Right atrium auricular region (tissue), 2 donors: Measurements from ENCODE around the gene CPED1. TPM values are rescaled to one million over a fixed set of nuclear protein-coding genes. Genes with fewer than 3 reads are reported as not detected.

Experiments
- DNase-seq: peaks from one replicate; pipeline ENCODE4 v3.0.0-alpha.2; 2019; ENCODE audit warnings: low spot score
- H3K27ac ChIP-seq, 2 donors: fragments of 200-600 bp; sonication (generic); 1 replicate in 1 of 2; 2 replicates in 1 of 2; pipeline ENCODE4 v1.5.1; 2016 to 2019
- H3K27me3 ChIP-seq, 2 donors: fragments of 200-600 bp; sonication (generic); one replicate each; pipeline versions ENCODE4 v1.5.1 to v1.6.0; 2017 to 2019
- H3K36me3 ChIP-seq: fragments of 200-600 bp; sonication (generic); one replicate; pipeline ENCODE4 v1.5.1; 2016
- H3K4me1 ChIP-seq, 2 donors: fragments of 200-600 bp; sonication (generic); one replicate each; pipeline versions ENCODE4 v1.5.1 to v1.6.0; 2017 to 2019
- H3K4me3 ChIP-seq, 2 donors: fragments of 200-600 bp; sonication (generic); 1 replicate in 1 of 2; 2 replicates in 1 of 2; pipeline ENCODE4 v1.5.1; 2017 to 2019; ENCODE audit warnings: mild to moderate bottlenecking in 1 of 2, moderate library complexity in 1 of 2
- H3K9me3 ChIP-seq, 2 donors: fragments of 200-600 bp; sonication (generic); one replicate each; pipeline ENCODE4 v1.5.1; 2019
- total RNA-seq, 2 donors: library from RNA; depleted of rRNA; stranded (reverse); fragments of >200 nt; gene quantifications; one replicate each; pipeline ENCODE4 v1.1.0, GENCODE V29; 2016
- TF ChIP-seq, protein P1 (sequence below), 2 donors: fragments of 200-600 bp; sonication (generic); IDR thresholded peaks; one replicate each; pipeline ENCODE4 v1.5.1; 2019; ENCODE audit warnings: antibody characterized with exemption in 2 of 2

The CPED1 gene
- total RNA-seq, 2 donors from 2014 or later = 13.8 to 19.0 TPM

DNA sequence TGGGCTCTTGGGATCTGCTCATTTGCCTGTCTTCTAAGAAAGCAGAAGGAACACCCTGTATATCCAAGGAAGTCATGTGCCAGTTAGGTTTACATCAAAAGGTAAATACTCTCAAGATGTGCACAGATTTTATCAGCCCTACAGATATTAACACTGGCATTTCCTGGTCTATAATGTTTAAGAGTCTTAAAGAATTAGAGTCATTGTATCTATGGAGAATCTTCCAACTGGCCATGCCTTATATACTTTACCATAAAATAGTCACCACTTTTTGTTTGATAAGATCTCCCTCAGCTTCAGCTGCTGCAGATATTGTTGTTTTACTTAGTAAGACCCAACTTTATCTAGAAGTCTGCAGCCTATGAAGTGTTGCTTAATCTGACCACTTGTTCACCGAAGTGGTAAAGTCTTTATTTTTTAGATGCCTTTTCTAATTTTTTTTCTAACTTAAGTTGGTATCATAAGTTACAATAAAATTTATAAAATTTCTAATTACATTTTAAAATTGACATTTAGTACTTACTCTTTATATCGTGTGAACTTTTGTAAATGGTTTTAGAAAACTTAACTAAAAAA lies 58.5 kb downstream of the CPED1 start:
- Histone ChIP-seq H3K4me3 (no peak overlapping the region), H3K27me3 (no peaks in the 10 kb centered on the region), H3K27ac (no peak overlapping the region), H3K36me3 (peaks cover 12% of the 10 kb centered on the region), H3K4me1 (peaks cover 0 to 19% of the 10 kb centered on the region in 2 donors), H3K9me3 (no peaks in the 10 kb centered on the region)
- DNase-seq = no peak
- TF ChIP-seq, protein P1, sequence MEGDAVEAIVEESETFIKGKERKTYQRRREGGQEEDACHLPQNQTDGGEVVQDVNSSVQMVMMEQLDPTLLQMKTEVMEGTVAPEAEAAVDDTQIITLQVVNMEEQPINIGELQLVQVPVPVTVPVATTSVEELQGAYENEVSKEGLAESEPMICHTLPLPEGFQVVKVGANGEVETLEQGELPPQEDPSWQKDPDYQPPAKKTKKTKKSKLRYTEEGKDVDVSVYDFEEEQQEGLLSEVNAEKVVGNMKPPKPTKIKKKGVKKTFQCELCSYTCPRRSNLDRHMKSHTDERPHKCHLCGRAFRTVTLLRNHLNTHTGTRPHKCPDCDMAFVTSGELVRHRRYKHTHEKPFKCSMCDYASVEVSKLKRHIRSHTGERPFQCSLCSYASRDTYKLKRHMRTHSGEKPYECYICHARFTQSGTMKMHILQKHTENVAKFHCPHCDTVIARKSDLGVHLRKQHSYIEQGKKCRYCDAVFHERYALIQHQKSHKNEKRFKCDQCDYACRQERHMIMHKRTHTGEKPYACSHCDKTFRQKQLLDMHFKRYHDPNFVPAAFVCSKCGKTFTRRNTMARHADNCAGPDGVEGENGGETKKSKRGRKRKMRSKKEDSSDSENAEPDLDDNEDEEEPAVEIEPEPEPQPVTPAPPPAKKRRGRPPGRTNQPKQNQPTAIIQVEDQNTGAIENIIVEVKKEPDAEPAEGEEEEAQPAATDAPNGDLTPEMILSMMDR (IDR thresholded peaks at IDR 0.05) = no peak

DNA sequence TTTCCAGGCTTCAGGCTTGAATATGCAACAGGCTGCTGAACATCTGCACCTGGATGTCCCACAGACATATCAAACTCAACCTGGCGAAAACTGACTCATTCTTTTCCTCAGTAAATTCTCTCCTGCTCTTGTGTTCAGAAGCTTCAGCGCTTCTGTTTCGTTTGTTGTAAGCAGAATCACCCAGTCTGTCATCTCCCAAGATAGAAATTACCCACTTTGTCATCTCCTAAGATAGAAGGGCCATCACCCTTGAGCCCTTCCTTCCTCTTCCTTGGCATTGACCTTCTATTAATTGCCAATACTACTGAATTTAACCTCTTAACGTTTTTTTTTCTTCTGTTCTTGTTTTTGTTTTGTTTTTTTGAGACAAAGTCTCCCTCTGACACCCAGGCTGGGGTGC lies 59.7 kb downstream of the CPED1 start:
- H3K27ac ChIP-seq = no peak overlapping the region
- H3K27me3 ChIP-seq = no peaks in the 10 kb centered on the region
- no peaks in the 10 kb centered on the region for H3K9me3 ChIP-seq
- peaks cover 12% of the 10 kb centered on the region for H3K36me3 ChIP-seq
- no peak for DNase-seq
- TF ChIP-seq, protein P1 (IDR thresholded peaks at IDR 0.05) = no peak
- H3K4me3 ChIP-seq = no peak overlapping the region
- H3K4me1 ChIP-seq = peaks cover 0 to 15% of the 10 kb centered on the region in 2 donors

DNA sequence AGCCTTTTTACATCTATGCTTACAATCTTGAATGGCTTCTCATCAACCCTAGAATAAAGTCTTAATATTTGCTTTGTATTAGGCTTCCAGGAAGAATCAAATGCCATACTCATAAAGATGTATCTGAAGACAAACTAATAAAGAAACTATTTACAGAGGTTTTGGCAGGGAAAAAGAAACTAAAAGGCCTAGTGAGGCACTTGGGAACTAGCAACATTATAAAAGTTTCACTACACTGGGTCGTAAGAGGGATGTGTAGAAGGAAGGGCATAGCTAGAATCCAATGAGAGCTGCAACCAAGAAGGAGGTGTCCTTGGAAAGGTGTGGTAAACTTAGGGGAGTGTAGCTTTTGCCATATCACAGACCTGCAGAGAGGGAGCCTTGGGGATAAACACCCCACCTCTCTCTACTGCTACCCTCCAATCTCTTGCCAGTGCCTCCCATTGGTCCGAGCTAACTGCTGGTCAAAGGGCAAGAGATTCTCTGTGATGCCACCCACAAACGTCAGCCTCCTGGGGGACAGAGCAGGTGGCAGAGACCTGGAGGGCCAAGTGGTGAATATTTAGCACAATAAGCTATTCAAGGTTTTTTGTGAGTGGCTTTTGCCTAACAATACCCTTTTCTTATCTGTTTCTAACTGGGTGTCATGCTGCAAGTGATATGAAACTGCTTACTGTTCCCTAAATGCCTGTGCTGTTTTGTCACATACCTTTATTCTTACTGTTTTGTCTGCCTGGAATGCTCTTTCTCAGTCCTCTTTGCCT lies 60.7 kb downstream of the CPED1 start:
- TF ChIP-seq, protein P1 (IDR thresholded peaks at IDR 0.05) = no peak
- no peak overlapping the region for H3K27ac ChIP-seq

DNA sequence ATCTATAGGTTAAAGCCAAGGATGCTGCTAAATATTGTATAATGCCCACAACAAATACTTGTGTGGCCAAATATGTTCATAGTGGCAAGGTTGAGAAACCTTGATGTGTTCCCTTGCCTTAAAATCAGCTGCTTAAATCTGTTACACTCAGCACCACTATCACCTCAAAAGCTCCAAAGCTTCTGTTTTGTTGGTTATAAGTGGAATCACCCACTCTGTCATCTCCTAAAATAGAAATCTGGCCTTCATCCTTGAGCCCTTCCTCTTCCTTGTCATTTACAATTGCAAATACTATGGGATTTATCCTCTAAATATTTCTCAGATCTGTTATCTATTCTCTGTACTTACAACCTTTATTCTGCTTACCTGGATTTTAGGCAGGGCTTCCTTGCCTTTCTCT lies 61.4 kb downstream of the CPED1 start:
- no peaks in the 10 kb centered on the region for H3K27me3 ChIP-seq
- no peak overlapping the region for H3K27ac ChIP-seq
- H3K4me3 ChIP-seq = no peak overlapping the region
- TF ChIP-seq, protein P1 (IDR thresholded peaks at IDR 0.05) = no peak
- H3K9me3 ChIP-seq = no peaks in the 10 kb centered on the region
- DNase-seq = no peak
- peaks cover 0 to 9% of the 10 kb centered on the region in 2 donors for H3K4me1 ChIP-seq
- peaks cover 12% of the 10 kb centered on the region for H3K36me3 ChIP-seq

More for the DNA sequence above, 60.7 kb downstream of the CPED1 start:
- no peak for DNase-seq
- no peak overlapping the region for H3K4me3 ChIP-seq
- H3K27me3 ChIP-seq = no peaks in the 10 kb centered on the region
- peaks cover 12% of the 10 kb centered on the region for H3K36me3 ChIP-seq
- H3K4me1 ChIP-seq = peaks cover 0 to 9% of the 10 kb centered on the region in 2 donors
- H3K9me3 ChIP-seq = no peaks in the 10 kb centered on the region

DNA sequence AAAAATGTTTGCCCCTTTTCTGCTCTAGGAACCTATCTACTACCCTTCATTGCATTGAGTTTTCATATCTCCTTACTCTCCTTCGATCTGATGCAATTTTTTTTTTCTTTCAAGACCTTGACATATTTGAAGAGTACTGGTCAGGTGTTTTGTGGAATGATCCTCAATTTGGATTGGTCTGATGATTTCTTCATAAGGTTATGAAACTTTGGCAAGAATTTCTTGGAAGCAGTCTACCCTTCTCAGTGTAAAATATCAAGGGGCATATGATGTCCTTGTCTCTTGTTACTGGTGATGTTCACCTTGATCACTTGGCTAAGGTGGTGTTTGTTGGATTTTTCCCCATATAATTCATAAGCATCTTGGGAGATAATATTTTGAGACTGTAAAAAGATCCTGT lies 64.7 kb downstream of the CPED1 start:
- Histone ChIP-seq H3K9me3 (no peaks in the 10 kb centered on the region), H3K27me3 (no peaks in the 10 kb centered on the region), H3K4me3 (no peak overlapping the region), H3K4me1 (peaks cover 0 to 9% of the 10 kb centered on the region in 2 donors), H3K27ac (no peak overlapping the region), H3K36me3 (peaks cover 2% of the 10 kb centered on the region)
- TF ChIP-seq, protein P1 (IDR thresholded peaks at IDR 0.05) = no peak
- no peak for DNase-seq
